GM21619 (cell line): ENCODE data around the gene SCGB1A1.

Experiments used
- ATAC-seq: cut with Tn5 transposase; IDR thresholded peaks from one replicate; pipeline ENCODE4 v1.9.1; 2021; ENCODE audit not compliant: unreplicated experiment

SCGB1A1 gene

DNA sequence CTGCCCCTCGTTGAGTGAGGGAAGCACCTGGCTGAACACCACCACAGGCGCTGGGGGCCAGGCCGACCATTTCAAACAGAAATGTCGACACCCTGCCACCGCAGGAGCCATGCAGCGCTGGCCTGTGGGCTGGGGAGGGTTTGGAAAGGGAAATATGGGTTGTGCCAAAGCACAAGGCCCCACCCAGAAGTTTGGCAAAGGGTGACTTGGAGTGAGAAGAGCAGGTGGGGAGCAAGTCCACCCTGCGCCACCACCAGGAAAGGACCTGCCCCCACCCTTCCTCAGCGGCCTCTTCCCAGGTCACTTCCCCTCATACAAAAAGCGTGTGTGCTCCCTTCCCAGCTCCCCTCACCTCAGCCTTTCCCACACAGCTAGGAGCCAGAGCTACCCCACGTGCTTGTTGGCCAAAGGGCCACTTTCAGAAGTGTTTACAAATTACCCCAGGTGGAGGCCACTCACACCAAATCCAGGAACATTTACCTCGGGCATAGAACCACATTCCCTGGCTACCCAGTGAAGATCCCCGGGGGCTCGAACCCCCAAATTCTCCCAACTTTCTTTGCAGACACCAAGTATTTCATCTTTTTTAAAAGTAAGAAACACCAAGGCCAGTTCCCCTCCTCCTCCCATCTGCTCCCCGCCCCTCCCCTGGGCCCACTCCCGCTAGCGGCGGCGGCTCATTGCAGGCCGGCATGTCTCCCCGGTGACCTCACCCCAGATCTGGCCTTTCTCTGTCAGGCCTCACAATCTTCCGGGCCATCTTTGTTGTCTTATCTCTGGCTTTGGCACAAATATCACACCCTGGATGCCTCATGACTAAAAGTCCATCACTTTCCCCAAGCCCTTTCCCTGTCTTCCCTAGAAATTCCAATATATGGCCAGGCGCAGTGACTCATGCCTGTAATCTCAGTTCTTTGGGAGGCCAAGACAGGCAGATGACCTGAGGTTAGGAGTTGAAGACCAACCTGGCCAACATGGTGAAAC lies 20.5 kb upstream of the SCGB1A1 start:
- no peak for ATAC-seq

DNA sequence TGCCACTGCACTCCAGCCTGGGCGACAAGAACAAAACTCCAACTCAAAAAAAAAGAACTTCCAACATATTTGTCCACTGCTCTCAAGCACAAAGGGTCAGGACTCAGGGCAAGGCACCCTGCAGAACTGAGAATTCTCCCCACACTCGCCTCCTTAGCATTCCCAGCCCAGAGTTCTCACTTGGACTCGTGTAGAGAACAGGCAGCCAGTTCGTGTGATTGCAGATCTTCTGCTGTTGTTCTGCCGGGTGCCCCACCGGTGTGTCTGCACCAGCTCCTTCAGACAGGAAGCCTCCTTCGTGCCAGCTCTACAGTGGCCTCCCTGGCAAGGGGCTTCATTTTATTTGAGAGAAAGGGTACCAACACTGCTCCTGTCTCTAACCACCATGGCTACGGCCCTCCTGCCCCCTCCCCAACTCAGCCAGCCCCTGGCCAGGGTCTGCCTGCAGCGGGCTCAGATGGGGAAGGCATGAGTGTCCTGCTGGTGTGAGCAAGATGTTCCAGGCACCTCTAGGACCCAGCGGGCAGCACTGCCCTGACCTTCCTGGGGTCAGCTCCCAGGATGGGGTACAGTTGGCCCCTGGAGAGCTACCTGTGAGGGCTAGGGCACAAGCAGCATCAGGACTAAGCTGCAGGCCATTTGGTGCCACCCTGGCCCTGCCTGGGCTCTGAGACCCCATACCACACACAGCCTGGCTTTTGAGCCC lies 19.5 kb upstream of the SCGB1A1 start:
- ATAC-seq = no peak

- no peak for ATAC-seq
Measured at GRCh38 chr11:62399878-62400266, 19.0 kb upstream of the SCGB1A1 start.

- ATAC-seq = no peak
Measured at GRCh38 chr11:62400281-62400680, 18.6 kb upstream of the SCGB1A1 start.

GRCh38 chr11:62400760-62401159 lies 18.1 kb upstream of the SCGB1A1 start:
- no peak for ATAC-seq

GRCh38 chr11:62401356-62401755 lies 17.5 kb upstream of the SCGB1A1 start:
- ATAC-seq = no peak

GRCh38 chr11:62401811-62402210 lies 17.0 kb upstream of the SCGB1A1 start:
- no peak for ATAC-seq

- ATAC-seq = no peak
Measured at GRCh38 chr11:62402226-62402959, 16.4 kb upstream of the SCGB1A1 start.

DNA sequence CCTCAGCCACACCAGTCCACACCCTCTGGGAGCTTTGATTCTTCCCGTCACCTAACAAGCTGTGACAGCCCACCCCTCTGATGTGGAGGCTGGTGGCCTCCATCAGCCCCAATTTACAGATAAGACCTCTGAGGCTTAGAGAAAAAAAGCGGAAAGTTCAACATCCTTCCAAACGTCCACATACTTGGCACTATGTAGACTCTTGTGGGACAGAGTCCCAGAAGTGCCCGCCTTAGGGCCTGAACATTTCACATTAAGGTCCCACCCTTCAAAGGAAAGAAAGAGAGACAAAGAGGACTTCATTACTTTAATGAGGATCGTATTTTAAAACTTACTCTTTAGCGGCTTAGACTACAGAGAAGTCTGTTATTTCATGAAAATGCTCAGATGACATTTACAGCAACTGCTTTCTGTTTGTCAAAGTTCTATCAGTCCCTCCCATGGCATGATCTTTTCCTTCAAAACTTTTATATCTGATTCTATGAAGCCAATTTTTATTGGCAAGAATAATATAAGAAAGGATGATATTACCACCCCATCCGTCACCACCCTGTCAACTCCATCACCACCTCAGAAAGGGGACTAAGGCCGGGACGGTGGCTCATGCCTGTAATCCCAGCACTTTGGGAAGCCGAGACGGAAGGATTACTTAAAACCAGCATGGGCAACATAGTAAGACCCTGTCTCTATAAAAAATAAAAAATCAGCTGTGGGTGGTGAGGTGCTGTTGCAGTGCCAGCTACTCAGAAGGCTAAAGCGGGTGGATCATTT lies 15.7 kb upstream of the SCGB1A1 start:
- ATAC-seq = no peak

- ATAC-seq = no peak
Measured at GRCh38 chr11:62404435-62404834, 14.4 kb upstream of the SCGB1A1 start.

- ATAC-seq = no peak
Measured at GRCh38 chr11:62404901-62405300, 13.9 kb upstream of the SCGB1A1 start.

GRCh38 chr11:62406034-62406433 lies 12.8 kb upstream of the SCGB1A1 start:
- ATAC-seq = no peak

DNA sequence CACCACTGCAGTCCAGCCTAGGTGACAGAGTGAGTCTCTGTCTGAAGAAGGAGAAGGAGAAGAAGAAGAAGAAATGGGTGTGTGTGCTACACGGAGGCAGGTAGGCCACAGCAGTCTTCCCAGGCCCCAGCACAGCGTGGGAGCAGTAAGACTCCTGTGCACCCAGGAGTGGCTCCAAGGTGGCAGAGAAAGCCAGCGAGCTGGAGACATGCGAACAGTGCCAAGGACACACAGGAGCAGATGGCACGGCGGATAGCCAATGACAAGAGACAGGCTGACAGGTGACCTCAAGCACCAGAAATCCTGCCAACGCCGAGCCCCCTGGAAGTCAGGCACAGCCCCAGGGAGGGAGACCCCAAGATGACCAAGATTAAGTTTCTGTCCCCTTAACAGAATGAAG lies 9.0 kb upstream of the SCGB1A1 start:
- no peak for ATAC-seq

- ATAC-seq = no peak
Measured at GRCh38 chr11:62410972-62411371, 7.9 kb upstream of the SCGB1A1 start.

DNA sequence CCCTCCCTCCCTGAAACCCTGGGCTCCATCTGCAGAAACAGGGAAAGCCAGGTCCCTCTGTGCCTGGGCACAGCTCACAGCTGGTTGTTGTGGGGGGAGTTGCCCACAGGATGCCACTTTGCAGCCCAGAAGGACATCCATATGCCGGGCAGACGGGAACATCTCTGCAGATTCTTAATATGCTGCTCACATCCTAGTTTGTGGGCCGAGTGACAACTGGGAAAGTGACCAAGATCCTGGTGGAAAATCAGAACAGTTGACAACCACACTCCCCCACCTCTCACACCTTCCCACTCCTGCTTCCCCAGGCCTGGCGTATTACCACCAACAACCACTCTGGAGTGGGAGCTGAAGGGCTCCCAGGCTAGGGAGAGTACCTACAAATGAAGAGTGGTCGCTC lies 7.3 kb upstream of the SCGB1A1 start:
- no peak for ATAC-seq

- ATAC-seq = no peak
Measured at GRCh38 chr11:62413060-62413696, 5.7 kb upstream of the SCGB1A1 start.

DNA sequence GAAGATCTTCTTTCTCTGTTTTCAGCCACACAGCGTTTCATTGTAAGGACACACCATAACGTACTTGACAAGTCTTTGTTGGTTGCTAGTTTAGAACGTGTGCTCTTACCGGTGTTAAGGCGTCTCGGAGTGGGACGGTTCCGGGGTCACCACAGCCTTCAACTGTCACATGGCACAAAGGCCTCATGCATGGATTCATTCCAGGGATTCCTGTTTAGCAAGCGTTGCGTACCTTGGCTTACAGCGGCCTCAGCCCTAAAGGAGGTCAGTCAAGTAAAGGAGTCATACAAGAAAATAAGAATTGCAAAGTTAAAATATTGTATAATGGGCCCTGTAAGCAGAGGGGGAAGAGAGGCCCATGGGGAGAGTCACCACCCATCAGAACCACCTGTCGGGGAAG lies 2.2 kb upstream of the SCGB1A1 start:
- ATAC-seq = no peak

DNA sequence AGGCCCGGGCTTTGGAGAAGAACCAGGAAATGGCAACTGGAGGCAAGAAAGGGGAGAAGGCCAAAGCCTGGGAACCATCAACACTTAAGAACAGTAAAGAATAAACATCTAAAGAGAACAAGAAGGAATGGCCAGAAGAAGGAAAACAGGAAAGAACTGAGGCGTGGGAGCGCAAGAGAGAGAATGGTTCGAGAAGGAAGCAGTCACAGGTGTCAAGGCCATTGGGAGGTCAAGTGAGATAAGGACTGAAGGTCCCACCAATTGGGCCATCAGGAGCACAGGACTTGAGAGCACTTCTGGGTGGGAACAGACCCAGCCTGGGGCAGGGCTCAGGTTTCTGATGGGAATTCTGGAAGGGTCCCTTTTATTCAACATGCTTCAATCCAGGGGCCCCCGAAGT lies 697 bp upstream of the SCGB1A1 start:
- no peak for ATAC-seq

- no peak for ATAC-seq
Measured at GRCh38 chr11:62419314-62419929, 589 bp downstream of the SCGB1A1 start.

DNA sequence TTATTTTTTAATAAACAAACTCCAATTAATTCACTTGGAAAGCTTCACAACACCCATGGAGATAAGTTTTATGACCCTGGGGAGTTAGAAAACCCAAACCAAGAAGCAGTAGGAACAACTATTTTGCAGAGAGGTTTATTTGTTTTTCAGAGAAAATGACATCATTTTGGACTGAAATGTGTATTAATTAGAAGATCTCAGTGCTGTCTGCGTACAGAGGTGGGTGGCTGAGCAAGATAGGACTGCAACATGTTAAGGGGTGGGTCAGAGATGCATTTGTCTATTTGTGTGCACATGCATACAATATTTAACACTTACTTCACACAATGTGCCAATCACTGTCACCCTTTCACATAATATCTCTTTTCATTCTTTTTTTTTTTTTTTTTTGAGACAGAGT lies 1.1 kb downstream of the SCGB1A1 start:
- no peak for ATAC-seq
